AG04450 (cell line): ENCODE results near the gene AGMO. TPM values are rescaled to one million over a fixed set of nuclear protein-coding genes. Genes with fewer than 3 reads are reported as not detected.

ENCODE experiments used
- CTCF ChIA-PET: fragments of 300-600, 350-600 bp; formaldehyde crosslinking; extraction: SDS; loops from one replicate; lab custom pipeline; 2022; ENCODE audit warnings: antibody characterized with exemption, inconsistent platforms; lab: Charles Lee
- POLR2A ChIA-PET: fragments of 350-600 bp; formaldehyde crosslinking; extraction: SDS; loops from one replicate; lab custom pipeline; 2021; ENCODE audit warnings: antibody characterized with exemption, inconsistent platforms; lab: Yijun Ruan, JAX
- DNase-seq: peaks from one replicate; pipeline ENCODE4 v3.0.0-alpha.2; 2011; ENCODE audit warnings: low read depth, low spot score
- H3K27ac ChIP-seq: one replicate; pipeline ENCODE4 v1.5.1; 2012; ENCODE audit warnings: low read depth, low read length, control low read depth
- H3K27me3 ChIP-seq: one replicate; pipeline ENCODE4 v1.6.0; 2012; ENCODE audit warnings: low read length; ENCODE audit not compliant: control insufficient read depth, insufficient read depth
- H3K4me3 ChIP-seq: 2 replicates; pipeline ENCODE4 v1.5.1; 2011; ENCODE audit warnings: mild to moderate bottlenecking, low read depth, low read length, control low read depth
- H3K9me3 ChIP-seq: 2 replicates; pipeline ENCODE4 v1.5.1; 2012; ENCODE audit warnings: low read length; ENCODE audit not compliant: control insufficient read depth, insufficient read depth
- polyA plus RNA-seq: library from polyadenylated mRNA; depleted of rRNA; stranded (reverse); fragments of >200 nt; gene quantifications from 2 replicates; pipeline ENCODE4 v1.2.3, GENCODE V29; 2011
- TF ChIP-seq, protein P1 (sequence below): IDR thresholded peaks from 2 replicates; pipeline ENCODE4 v1.5.1; 2011; ENCODE audit warnings: low read depth, low read length, control low read depth, inconsistent platforms

The AGMO gene
- polyA plus RNA-seq, 1 experiment: 0.10 TPM

DNA sequence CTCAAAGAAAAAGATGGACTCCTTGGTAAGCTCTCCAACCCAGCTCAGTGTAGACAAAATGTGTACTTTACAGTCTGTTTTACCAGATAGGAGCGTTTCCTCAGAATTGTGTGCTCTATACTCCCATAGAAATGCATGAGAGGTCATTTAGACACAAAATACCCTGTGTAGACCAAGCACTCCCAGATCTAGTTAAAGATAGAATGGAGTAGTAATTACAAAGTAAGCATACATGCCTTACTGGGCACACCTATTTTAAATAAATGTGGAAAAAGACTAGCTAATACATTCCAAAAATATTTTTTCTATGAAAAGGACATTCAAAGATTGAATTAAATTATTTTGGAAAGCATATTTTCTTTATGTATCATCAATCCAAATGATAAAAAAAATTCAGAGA is 387.3 kb downstream of the AGMO start:
- POLR2A ChIA-PET: no interaction called here
- H3K9me3 ChIP-seq: no peaks in the 10 kb centered on the region
- H3K27ac ChIP-seq: no peak overlapping the region
- no peak overlapping the region for H3K4me3 ChIP-seq
- DNase-seq: no peak
- CTCF ChIA-PET: no interaction called here
- H3K27me3 ChIP-seq: no peaks in the 10 kb centered on the region
- TF ChIP-seq, protein P1, sequence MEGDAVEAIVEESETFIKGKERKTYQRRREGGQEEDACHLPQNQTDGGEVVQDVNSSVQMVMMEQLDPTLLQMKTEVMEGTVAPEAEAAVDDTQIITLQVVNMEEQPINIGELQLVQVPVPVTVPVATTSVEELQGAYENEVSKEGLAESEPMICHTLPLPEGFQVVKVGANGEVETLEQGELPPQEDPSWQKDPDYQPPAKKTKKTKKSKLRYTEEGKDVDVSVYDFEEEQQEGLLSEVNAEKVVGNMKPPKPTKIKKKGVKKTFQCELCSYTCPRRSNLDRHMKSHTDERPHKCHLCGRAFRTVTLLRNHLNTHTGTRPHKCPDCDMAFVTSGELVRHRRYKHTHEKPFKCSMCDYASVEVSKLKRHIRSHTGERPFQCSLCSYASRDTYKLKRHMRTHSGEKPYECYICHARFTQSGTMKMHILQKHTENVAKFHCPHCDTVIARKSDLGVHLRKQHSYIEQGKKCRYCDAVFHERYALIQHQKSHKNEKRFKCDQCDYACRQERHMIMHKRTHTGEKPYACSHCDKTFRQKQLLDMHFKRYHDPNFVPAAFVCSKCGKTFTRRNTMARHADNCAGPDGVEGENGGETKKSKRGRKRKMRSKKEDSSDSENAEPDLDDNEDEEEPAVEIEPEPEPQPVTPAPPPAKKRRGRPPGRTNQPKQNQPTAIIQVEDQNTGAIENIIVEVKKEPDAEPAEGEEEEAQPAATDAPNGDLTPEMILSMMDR: no peak

DNA sequence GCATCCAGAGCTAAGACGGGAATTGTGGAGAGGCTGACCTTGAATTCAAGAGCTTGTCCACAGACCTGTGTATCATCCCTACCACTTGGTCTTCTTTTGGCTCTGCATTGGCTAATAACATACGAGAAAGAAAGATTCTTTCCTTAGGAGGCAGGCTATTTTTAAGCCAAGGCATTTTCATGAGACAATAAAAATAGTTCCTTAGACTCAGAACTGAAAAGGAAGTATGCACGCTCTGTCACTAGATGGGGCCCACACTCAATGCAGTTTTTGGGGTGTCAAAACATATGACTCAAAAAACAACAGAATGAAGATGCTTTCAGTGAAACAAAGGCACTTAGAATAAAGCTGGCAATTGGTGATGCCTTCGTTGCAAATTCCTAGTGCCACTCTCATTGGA is 393.3 kb downstream of the AGMO start:
- H3K9me3 ChIP-seq: no peaks in the 10 kb centered on the region
- no peak overlapping the region for H3K4me3 ChIP-seq
- TF ChIP-seq, protein P1: no peak
- ChIA-PET CTCF (no interaction called here), POLR2A (no interaction called here)
- H3K27me3 ChIP-seq: no peaks in the 10 kb centered on the region
- DNase-seq: no peak
- no peak overlapping the region for H3K27ac ChIP-seq

DNA sequence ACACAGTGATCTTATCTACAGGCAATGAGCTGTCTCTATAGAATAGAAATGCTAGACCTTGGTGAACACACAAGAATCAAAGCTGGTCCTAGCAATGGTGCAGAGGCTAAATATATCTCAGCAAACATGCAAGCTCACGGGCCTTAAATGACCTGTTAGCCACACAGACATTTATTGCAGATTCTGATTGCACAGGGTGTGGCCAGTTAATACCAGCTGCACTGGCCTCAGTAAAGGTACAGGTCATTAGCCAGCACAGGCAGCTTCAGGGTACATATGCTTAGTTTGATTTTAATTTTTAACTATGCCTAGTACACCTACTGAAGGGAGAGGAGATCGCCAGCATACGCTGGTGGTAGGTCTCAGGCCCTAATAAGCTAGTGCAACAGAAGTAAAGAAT is 393.9 kb downstream of the AGMO start:
- CTCF ChIA-PET: no interaction called here
- Histone ChIP-seq H3K27me3 (no peaks in the 10 kb centered on the region), H3K9me3 (no peaks in the 10 kb centered on the region), H3K4me3 (no peak overlapping the region), H3K27ac (no peak overlapping the region)
- TF ChIP-seq, protein P1: no peak
- no peak for DNase-seq
- POLR2A ChIA-PET: no interaction called here

DNA sequence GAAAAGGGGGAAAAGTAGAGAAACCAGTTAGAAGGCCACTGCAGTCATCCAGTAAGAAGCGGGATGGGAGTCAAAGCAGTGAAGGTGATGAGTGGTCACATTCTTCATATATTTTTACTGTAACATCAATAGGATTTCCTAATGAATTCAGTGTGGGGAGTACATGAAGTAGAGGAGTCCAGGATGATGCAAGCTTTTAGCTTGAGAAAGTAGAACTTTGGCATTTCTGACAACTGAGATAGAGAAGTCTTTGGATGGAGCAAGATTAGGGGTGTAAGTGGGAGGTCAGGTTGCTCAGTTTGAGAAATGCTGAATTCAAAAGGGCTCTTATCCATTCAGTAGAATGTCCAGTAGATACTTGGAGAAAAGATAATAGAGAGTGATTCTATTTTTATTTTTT is 395.2 kb downstream of the AGMO start:
- CTCF ChIA-PET: no interaction called here

DNA sequence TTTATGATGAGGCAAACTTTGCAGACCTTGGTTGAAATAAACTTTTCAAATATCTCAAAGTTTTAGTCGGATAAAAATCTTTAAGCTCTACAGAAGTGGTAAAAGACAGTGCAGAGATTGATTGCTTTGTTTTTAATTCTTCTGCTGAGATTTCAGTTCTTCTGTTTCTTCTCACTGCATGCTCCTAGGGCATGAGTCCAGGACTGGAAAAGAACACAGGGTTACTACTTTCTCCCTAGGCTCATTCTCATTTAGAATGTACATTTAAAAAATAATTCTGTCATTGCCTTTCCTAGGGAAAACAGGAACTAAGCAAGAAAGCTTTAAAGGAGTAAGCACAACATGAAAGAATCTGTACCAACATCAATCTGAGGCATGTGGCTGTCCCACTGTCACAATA is 402.6 kb downstream of the AGMO start:
- no peak overlapping the region for H3K27ac ChIP-seq
- TF ChIP-seq, protein P1: no peak
- POLR2A ChIA-PET: no interaction called here

More for the DNA sequence above, 395.2 kb downstream of the AGMO start:
- H3K4me3 ChIP-seq: no peak overlapping the region
- no peaks in the 10 kb centered on the region for H3K27me3 ChIP-seq
- H3K9me3 ChIP-seq: no peaks in the 10 kb centered on the region
- DNase-seq: no peak
- POLR2A ChIA-PET: no interaction called here
- TF ChIP-seq, protein P1: no peak
- H3K27ac ChIP-seq: no peak overlapping the region

More for the DNA sequence above, 402.6 kb downstream of the AGMO start:
- no peak for DNase-seq
- CTCF ChIA-PET: no interaction called here
- Histone ChIP-seq H3K9me3 (no peaks in the 10 kb centered on the region), H3K27me3 (no peaks in the 10 kb centered on the region), H3K4me3 (no peak overlapping the region)
